Measurements from ENCODE around the gene ZNG1B. TPM values are rescaled to one million over a fixed set of nuclear protein-coding genes. Genes with fewer than 3 reads are reported as not detected.
"Not testable (repeated sequence)": the region's sequence is repeated elsewhere in the genome, so short reads cannot be mapped to it uniquely, and the experiment has no call there.

ZNG1B gene
- total RNA-seq, 1 donor from 2014 or later = 25.6 TPM

GRCh38 chr2:113542529-113542928, 105.0 kb downstream of the ZNG1B start:
- DNase-seq (ENCODE audit: extremely low read depth, low read depth, low spot score) = not testable (repeated sequence)

Other genes starting within 250 kb of the ZNG1B start
- gene PAX8, start 158.8 kb upstream of the ZNG1B start, total RNA-seq = 21.9 and 30.2 TPM in 2 replicates
- gene FOXD4L1, start 61.0 kb downstream of the ZNG1B start, total RNA-seq = 0.05 TPM in 1 of 2 replicates, not detected in the other
- gene RABL2A, start 189.6 kb downstream of the ZNG1B start, total RNA-seq = 4.3 and 8.1 TPM in 2 replicates